SJCRH30 (cell line): Measurements from ENCODE around the gene FBXL15. TPM values are rescaled to one million over a fixed set of nuclear protein-coding genes. Genes with fewer than 3 reads are reported as not detected.

Experiments
- DNase-seq, 2 experiments: peaks; one replicate each; pipeline ENCODE4 v3.0.0-alpha.2; 2015 to 2020
- H3K27ac ChIP-seq: fragments of 250-450 bp; sonication (Bioruptor Pico); 2 replicates; pipeline ENCODE4 v1.5.1; 2020; ENCODE audit warnings: mild to moderate bottlenecking, moderate library complexity
- H3K27me3 ChIP-seq: fragments of 250-450 bp; sonication (Bioruptor Pico); 2 replicates; pipeline ENCODE4 v1.5.1; 2020; ENCODE audit warnings: mild to moderate bottlenecking, moderate library complexity
- H3K36me3 ChIP-seq: fragments of 250-450 bp; sonication (Bioruptor Pico); 2 replicates; pipeline ENCODE4 v1.5.1; 2020; ENCODE audit warnings: mild to moderate bottlenecking, moderate library complexity
- H3K4me1 ChIP-seq: fragments of 250-450 bp; sonication (Bioruptor Pico); 2 replicates; pipeline ENCODE4 v1.5.1; 2020; ENCODE audit warnings: mild to moderate bottlenecking, moderate library complexity
- H3K4me3 ChIP-seq: fragments of 250-450 bp; sonication (Bioruptor Pico); 2 replicates; pipeline ENCODE4 v1.5.1; 2020; ENCODE audit warnings: mild to moderate bottlenecking, moderate library complexity
- H3K9me3 ChIP-seq: fragments of 250-450 bp; sonication (Bioruptor Pico); replicated peaks from 2 replicates; pipeline ENCODE4 v1.5.1; 2020; ENCODE audit warnings: mild to moderate bottlenecking, moderate library complexity
- total RNA-seq: library from RNA; depleted of rRNA; stranded (reverse); fragments of >200 nt; shearing (Covaris generic); gene quantifications from 2 replicates; pipeline ENCODE4 v1.2.3, GENCODE V29; 2014; rRNA removed

Gene FBXL15
- total RNA-seq, 1 experiment from 2014 or later: 5.8 TPM

DNA sequence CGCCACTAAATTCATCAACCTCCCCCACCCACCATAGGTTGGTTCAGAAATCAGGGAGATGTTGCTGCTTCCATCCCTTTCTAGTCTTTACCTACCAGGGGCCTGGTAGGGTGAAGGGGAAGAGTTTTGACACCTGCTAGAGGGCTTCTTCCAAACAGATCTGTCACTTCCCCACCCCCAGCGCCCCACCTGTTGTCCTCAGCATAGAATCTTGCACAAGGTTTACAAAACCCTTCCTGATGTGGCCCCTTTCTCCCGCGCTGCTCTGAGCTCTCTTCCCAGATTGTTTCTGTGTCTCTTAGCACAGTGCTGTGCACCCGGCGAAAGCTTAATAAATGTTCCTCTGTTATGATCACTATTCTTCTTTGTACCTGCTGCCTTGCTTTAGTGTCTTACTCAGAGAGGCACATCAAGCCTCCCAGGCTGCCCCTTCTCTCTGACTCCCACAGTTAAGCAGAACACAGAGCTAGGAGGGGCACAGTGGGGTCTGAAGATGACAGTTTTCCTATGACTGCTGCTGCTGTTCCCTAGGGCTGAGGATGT, 41.9 kb downstream of the FBXL15 start:
- Histone ChIP-seq H3K4me3 (no peak overlapping the region), H3K36me3 (no peaks in the 10 kb centered on the region), H3K27ac (no peak overlapping the region), H3K4me1 (peaks cover 17% of the 10 kb centered on the region), H3K27me3 (no peaks in the 10 kb centered on the region; the same call in 1 of the 2 replicates), H3K9me3 (no peaks in the 10 kb centered on the region)
- peak; percentile 48 to 67 for DNase-seq

DNA sequence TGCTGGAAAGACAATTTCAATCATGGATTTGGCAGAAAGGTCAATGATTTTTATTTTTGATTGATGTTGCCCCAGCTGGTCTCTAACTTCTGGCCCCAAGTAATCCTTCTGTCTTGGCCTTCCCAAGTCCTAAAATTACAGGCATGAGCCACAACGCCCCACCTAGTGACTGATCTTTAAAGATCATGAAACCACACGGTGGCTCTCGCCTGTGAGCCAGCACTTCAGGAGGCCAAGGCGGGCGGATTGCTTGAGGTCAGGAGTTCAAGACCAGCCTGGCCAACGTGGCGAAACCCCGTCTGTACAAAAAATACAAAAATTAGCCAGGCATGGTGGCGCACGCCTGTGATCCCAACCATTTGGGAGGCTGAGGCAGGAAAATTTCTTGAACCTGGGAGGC, 43.3 kb downstream of the FBXL15 start:
- H3K4me1 ChIP-seq: peaks cover 17% of the 10 kb centered on the region
- H3K36me3 ChIP-seq: no peaks in the 10 kb centered on the region
- H3K9me3 ChIP-seq: no peaks in the 10 kb centered on the region
- no peaks in the 10 kb centered on the region; the same call in 1 of the 2 replicates for H3K27me3 ChIP-seq
- no peak for DNase-seq
- H3K4me3 ChIP-seq: no peak overlapping the region
- no peak overlapping the region for H3K27ac ChIP-seq

DNA sequence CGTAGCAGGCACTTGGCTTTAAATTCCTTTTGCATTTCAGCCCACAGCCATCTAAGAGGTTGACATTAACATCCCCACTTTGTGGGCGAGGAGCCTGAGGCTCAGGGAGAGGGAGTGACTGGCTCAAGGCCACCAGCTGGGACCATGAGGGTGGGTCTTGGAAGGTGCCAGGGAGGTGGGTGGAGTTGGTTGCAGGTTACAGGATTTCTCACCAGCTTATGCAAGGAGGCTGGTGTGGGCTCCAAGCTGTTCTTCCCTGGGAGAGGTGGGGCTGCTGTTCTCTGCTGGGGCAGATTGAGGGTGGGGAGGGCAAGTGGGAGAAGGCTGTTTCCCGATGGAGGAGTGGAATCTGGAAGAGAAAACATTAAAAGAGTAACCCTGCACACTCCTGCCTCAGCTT, 44.8 kb downstream of the FBXL15 start:
- Histone ChIP-seq H3K4me1 (peaks cover 17% of the 10 kb centered on the region), H3K4me3 (no peak overlapping the region), H3K27me3 (no peaks in the 10 kb centered on the region; the same call in 1 of the 2 replicates), H3K27ac (no peak overlapping the region), H3K36me3 (no peaks in the 10 kb centered on the region), H3K9me3 (no peaks in the 10 kb centered on the region)
- no peak for DNase-seq

DNA sequence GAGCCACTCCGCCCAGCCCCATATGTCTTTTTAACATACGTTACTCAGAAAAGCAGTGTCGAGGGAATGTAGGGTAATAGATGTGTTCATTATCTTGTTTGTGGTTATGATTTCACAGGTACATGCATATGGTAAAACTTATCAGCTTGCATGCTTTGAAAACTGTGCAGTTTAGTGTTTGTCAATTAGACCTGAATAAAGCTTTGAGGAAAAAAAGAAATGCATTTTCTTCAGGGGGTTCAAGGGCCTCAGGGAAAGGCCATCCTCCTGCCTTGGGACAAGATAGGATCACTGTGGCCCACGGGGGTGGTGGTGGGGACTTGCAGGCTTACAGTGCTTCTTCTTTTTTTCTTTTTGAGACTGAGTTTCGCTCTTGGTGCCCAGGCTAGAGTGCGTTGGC, 46.7 kb downstream of the FBXL15 start:
- no peaks in the 10 kb centered on the region; the same call in 1 of the 2 replicates for H3K27me3 ChIP-seq
- peaks cover 6% of the 10 kb centered on the region for H3K4me1 ChIP-seq
- H3K36me3 ChIP-seq: no peaks in the 10 kb centered on the region
- H3K4me3 ChIP-seq: no peak overlapping the region
- no peak overlapping the region for H3K27ac ChIP-seq
- no peaks in the 10 kb centered on the region for H3K9me3 ChIP-seq
- no peak for DNase-seq

DNA sequence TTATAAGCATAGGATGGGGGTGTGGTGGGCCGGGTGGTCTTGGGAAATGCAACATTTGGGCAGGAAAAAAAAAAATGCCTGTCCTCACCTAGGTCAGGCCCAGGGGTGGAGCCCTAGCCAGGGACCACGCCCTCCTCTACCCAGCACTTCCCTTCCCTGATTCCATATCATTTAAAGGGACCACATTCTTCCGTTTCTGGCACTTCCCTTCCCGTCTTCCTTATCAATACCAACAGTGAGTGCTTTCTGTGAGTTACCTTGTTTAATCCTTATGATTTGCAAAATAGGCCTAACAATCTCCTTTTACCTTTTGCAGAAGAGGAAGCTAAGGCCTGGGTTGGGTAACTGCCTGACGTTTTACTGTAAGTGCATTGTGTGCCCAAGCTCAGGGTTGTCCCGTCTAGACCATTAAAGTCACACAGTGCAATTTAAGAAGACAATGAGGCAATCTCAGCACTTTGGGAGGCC, 47.4 kb downstream of the FBXL15 start:
- Histone ChIP-seq H3K36me3 (no peaks in the 10 kb centered on the region), H3K4me3 (no peak overlapping the region), H3K27ac (no peak overlapping the region), H3K9me3 (no peaks in the 10 kb centered on the region), H3K4me1 (no peaks in the 10 kb centered on the region; the same call in 1 of the 2 replicates), H3K27me3 (no peaks in the 10 kb centered on the region)
- no peak for DNase-seq

DNA sequence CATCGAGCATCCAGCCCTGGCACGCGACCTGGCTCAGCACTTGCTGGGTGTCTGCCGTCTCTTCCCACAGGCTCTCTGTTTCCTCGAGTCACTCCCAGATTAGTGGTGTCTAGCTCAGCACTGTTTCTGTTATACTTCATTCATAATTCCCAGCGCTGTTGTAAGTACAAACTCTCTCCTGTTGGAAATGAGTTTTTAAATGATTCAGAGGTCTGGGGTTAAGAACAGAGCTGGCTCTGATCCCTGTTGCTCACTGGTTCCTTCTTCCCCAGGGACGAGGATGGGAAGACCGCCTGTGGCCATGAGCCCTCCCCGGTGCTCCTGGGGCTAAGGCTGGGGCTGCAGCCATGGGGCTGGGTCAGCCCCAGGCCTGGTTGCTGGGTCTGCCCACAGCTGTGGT, 48.0 kb downstream of the FBXL15 start:
- Histone ChIP-seq H3K9me3 (no peaks in the 10 kb centered on the region), H3K27ac (no peak overlapping the region), H3K4me3 (no peak overlapping the region), H3K4me1 (no peaks in the 10 kb centered on the region), H3K27me3 (no peaks in the 10 kb centered on the region), H3K36me3 (no peaks in the 10 kb centered on the region)
- no peak for DNase-seq

DNA sequence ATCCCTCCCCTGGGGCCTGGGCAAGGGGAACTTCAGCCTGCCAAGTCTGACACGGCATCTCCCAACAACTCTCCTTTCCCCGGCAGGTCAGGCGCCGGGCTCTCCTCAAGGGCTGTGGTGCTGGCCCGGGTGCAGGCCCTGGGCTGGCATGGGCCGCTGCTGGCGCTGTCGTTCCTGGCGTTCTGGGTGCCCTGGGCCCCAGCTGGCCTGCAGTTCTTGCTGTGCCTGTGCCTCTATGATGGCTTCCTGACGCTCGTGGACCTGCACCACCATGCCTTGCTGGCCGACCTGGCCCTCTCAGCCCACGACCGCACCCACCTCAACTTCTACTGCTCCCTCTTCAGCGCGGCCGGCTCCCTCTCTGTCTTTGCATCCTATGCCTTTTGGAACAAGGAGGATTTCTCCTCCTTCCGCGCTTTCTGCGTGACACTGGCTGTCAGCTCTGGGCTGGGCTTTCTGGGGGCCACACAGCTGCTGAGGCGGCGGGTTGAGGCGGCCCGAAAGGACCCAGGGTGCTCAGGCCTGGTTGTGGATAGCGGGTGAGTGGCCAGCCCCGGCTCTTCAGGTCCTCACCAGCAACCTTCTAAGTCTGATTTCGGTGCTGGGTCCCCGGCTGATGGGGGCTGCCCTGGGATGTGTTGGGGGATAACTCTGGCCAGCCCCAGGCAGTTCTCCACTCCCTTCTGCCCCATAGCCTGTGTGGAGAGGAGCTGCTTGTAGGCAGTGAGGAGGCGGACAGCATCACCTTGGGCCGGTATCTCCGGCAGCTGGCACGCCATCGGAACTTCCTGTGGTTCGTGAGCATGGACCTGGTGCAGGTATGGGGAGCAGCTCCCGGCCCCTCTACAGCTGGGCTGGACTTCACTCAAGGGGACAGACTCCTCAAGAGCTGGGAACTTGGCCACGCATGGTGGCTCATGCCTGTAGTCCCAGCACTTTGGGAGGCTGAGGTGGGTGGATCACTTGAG, 50.2 kb downstream of the FBXL15 start:
- DNase-seq: no peak
- Histone ChIP-seq H3K36me3 (no peaks in the 10 kb centered on the region), H3K4me3 (no peak overlapping the region), H3K27ac (no peak overlapping the region), H3K27me3 (no peaks in the 10 kb centered on the region), H3K4me1 (no peaks in the 10 kb centered on the region), H3K9me3 (no peaks in the 10 kb centered on the region)

Other genes with a start within 250 kb of the FBXL15 start
- 0.42 and 0.53 TPM in 2 replicates for gene ELOVL3, start 194.5 kb upstream of the FBXL15 start, total RNA-seq
- gene PITX3, start 179.3 kb upstream of the FBXL15 start, total RNA-seq: 105 and 111 TPM in 2 replicates
- 124 and 131 TPM in 2 replicates for gene GBF1, start 175.3 kb upstream of the FBXL15 start, total RNA-seq
- gene NFKB2, start 25.1 kb upstream of the FBXL15 start, total RNA-seq: 25.3 and 25.6 TPM in 2 replicates
- gene PSD, start 2.1 kb upstream of the FBXL15 start, total RNA-seq: 0.18 and 0.26 TPM in 2 replicates
- 94.8 and 101 TPM in 2 replicates for gene CUEDC2, start 11.7 kb downstream of the FBXL15 start, total RNA-seq
- 0.08 and 0.15 TPM in 2 replicates for gene C10orf95, start 30.7 kb downstream of the FBXL15 start, total RNA-seq
- 257 and 271 TPM in 2 replicates for gene ACTR1A, start 81.9 kb downstream of the FBXL15 start, total RNA-seq
- gene SUFU, start 83.1 kb downstream of the FBXL15 start, total RNA-seq: 10.5 and 12.6 TPM in 2 replicates
- 66.6 and 67.3 TPM in 2 replicates for gene TRIM8, start 223.6 kb downstream of the FBXL15 start, total RNA-seq